GM23338 (cell line): ENCODE data around the gene PLXNB2. TPM values are rescaled to one million over a fixed set of nuclear protein-coding genes. Genes with fewer than 3 reads are reported as not detected.

Experiments used
- ATAC-seq: fragments of 200-7000 bp; cut with Tn5 transposase; 3 replicates; pipeline ENCODE4 v1.9.1; 2020
- DNase-seq: peaks from one replicate; pipeline ENCODE4 v3.0.0-alpha.2; 2015; ENCODE audit warnings: low spot score
- H2AFZ ChIP-seq: fragments of 200-600 bp; sonication (generic); 2 replicates; pipeline ENCODE4 v1.8.0; 2016; ENCODE audit warnings: antibody characterized with exemption, mild to moderate bottlenecking, moderate library complexity
- H3F3A ChIP-seq: fragments of 200-600 bp; sonication (generic); replicated peaks from 2 replicates; pipeline ENCODE4 v1.8.0; 2017; ENCODE audit warnings: antibody characterized with exemption, mixed run types, low read depth
- H3K27ac ChIP-seq: fragments of 200-600 bp; sonication (generic); 2 replicates; pipeline ENCODE4 v1.6.1; 2016; ENCODE audit warnings: low read depth
- H3K27me3 ChIP-seq: fragments of 200-600 bp; sonication (generic); 2 replicates; pipeline ENCODE4 v1.8.0; 2016; ENCODE audit warnings: mild to moderate bottlenecking, mixed run types, moderate library complexity; ENCODE audit not compliant: insufficient read depth
- H3K36me3 ChIP-seq: fragments of 200-600 bp; sonication (generic); 2 replicates; pipeline ENCODE4 v1.8.0; 2016; ENCODE audit warnings: mild to moderate bottlenecking; ENCODE audit not compliant: insufficient read depth
- H3K4me1 ChIP-seq: fragments of 200-600 bp; sonication (generic); 2 replicates; pipeline ENCODE4 v1.8.0; 2016; ENCODE audit warnings: mild to moderate bottlenecking, moderate library complexity; ENCODE audit not compliant: insufficient read depth
- H3K4me2 ChIP-seq: fragments of 200-600 bp; sonication (generic); 2 replicates; pipeline ENCODE4 v1.7.1; 2017; ENCODE audit warnings: mixed run types
- H3K4me3 ChIP-seq: fragments of 200-600 bp; sonication (generic); 2 replicates; pipeline ENCODE4 v1.6.1; 2016; ENCODE audit warnings: mixed run types
- H3K79me2 ChIP-seq: fragments of 200-600 bp; sonication (generic); replicated peaks from 2 replicates; pipeline ENCODE4 v1.8.0; 2017; ENCODE audit warnings: mild to moderate bottlenecking; ENCODE audit not compliant: insufficient read depth
- H3K9me2 ChIP-seq: fragments of 200-600 bp; sonication (generic); 2 replicates; pipeline ENCODE4 v1.8.0; 2017; ENCODE audit not compliant: insufficient read depth
- H4K20me1 ChIP-seq: fragments of 200-600 bp; sonication (generic); replicated peaks from 2 replicates; pipeline ENCODE4 v1.8.0; 2017; ENCODE audit warnings: mild to moderate bottlenecking; ENCODE audit not compliant: insufficient read depth
- H3K27ac Mint-ChIP-seq: 2 replicates; pipeline ENCODE4 v1.8.0; 2020; ENCODE audit warnings: inconsistent platforms, mild to moderate bottlenecking, moderate library complexity, mixed read lengths
- H3K27me3 Mint-ChIP-seq: 3 replicates; pipeline ENCODE4 v1.8.0; 2022; ENCODE audit warnings: low read depth, mild to moderate bottlenecking, moderate library complexity, mixed read lengths, inconsistent platforms; ENCODE audit not compliant: insufficient read depth, poor library complexity
- H3K36me3 Mint-ChIP-seq: 3 replicates; pipeline ENCODE4 v1.8.0; 2021; ENCODE audit warnings: low read depth, mild to moderate bottlenecking, inconsistent platforms, moderate library complexity, mixed read lengths
- H3K4me1 Mint-ChIP-seq: 3 replicates; pipeline ENCODE4 v1.8.0; 2020; ENCODE audit warnings: mild to moderate bottlenecking, inconsistent platforms, mixed read lengths
- H3K4me3 Mint-ChIP-seq: 3 replicates; pipeline ENCODE4 v1.8.0; 2021; ENCODE audit warnings: moderate library complexity, mild to moderate bottlenecking, inconsistent platforms, mixed read lengths
- H3K9me3 Mint-ChIP-seq: 3 replicates; pipeline ENCODE4 v1.8.0; 2020; ENCODE audit warnings: moderate library complexity, mild to moderate bottlenecking, inconsistent platforms, mixed read lengths
- ETS1 ChIP-seq: IDR thresholded peaks from 2 replicates; pipeline ENCODE4 v1.6.1; 2016; ENCODE audit warnings: antibody characterized with exemption
- EZH2 ChIP-seq: fragments of 200-600 bp; sonication (generic); IDR thresholded peaks from one replicate; pipeline ENCODE4 v1.8.0; 2017; ENCODE audit warnings: antibody characterized with exemption, mild to moderate bottlenecking, low read depth; ENCODE audit not compliant: unreplicated experiment
- EZH2phosphoT487 ChIP-seq: fragments of 200-600 bp; sonication (generic); IDR thresholded peaks from one replicate; pipeline ENCODE4 v1.8.1; 2018; ENCODE audit warnings: antibody characterized with exemption; ENCODE audit not compliant: unreplicated experiment
- NANOG ChIP-seq: IDR thresholded peaks from 2 replicates; pipeline ENCODE4 v1.6.1; 2016; ENCODE audit warnings: antibody characterized with exemption, borderline replicate concordance
- POLR2AphosphoS5 ChIP-seq: IDR thresholded peaks from 2 replicates; pipeline ENCODE4 v1.6.1; 2016; ENCODE audit warnings: antibody characterized with exemption, low read depth
- ZNF462 ChIP-seq: fragments of 250-450 bp; sonication (Bioruptor Pico); IDR thresholded peaks from 2 replicates; pipeline ENCODE4 v1.5.0; 2020; ENCODE audit warnings: mild to moderate bottlenecking, moderate library complexity
- polyA plus RNA-seq: library from polyadenylated mRNA; unstranded; fragments of >200 nt; fragmentation: Nextera tagmentation; extraction: Ambion mirVana; gene quantifications from 2 replicates; pipeline ENCODE4 v1.2.1, GENCODE V29; 2016
- total RNA-seq: library from RNA; depleted of rRNA; stranded (reverse); fragments of >200 nt; shearing (Covaris generic); gene quantifications from 2 replicates; pipeline ENCODE4 v1.2.3, GENCODE V29; 2014

Gene PLXNB2
- total and polyA plus RNA-seq, 2 experiments from 2014 or later: 29.1 to 66.3 TPM

- no peak for ATAC-seq
- 0 out of 2 replicates have a peak, but pooled peaks cover 5% of the 10 kb centered on the region for H3F3A ChIP-seq
- peaks cover 8% of the 10 kb centered on the region; the same call in 2 of the 3 replicates for H3K9me3 Mint-ChIP-seq
- DNase-seq: no peak
- peaks cover 8% of the 10 kb centered on the region for H3K27me3 Mint-ChIP-seq
- peaks cover 21% of the 10 kb centered on the region for H3K79me2 ChIP-seq
- no peaks in the 10 kb centered on the region for H3K9me2 ChIP-seq
- no peak overlapping the region for H3K4me2 ChIP-seq
- TF ChIP-seq POLR2AphosphoS5 (no peak), NANOG (no peak), EZH2phosphoT487 (no peak), ZNF462 (no peak), EZH2 (no peak), ETS1 (no peak)
- H4K20me1 ChIP-seq: peaks cover 4% of the 10 kb centered on the region
- H3K4me1 ChIP-seq: no peaks in the 10 kb centered on the region
- no peak overlapping the region for H3K4me3 ChIP-seq
- H3K4me1 Mint-ChIP-seq: peaks cover 7% of the 10 kb centered on the region
- no peak overlapping the region for H2AFZ ChIP-seq
- no peak overlapping the region; the same call in 2 of the 3 replicates for H3K4me3 Mint-ChIP-seq
- no peaks in the 10 kb centered on the region for H3K27me3 ChIP-seq
- peaks cover 16% of the 10 kb centered on the region for H3K36me3 Mint-ChIP-seq
- H3K27ac Mint-ChIP-seq: no peak overlapping the region
- H3K36me3 ChIP-seq: no peaks in the 10 kb centered on the region
- H3K27ac ChIP-seq: no peak overlapping the region
These were observed 74.2 kb downstream of the PLXNB2 start for GRCh38 chr22:50233223-50233622.
